Activated CD4-positive, alpha-beta memory T cell treated with anti-CD3 and anti-CD28 coated beads, Interleukin-2, amount 10 ng/mL, durations not matched to agents 7 days and 5 days (primary cell): Measurements from ENCODE around the gene BBLN. TPM values are rescaled to one million over a fixed set of nuclear protein-coding genes. Genes with fewer than 3 reads are reported as not detected.
A peak's percentile ranks its signal among the peaks of the same experiment; 100 is the strongest.

ENCODE experiments used
- CTCF ChIA-PET: fragments of 350-600 bp; sonication (Branson Sonifier 250); formaldehyde crosslinking; loops from one replicate; lab custom pipeline; 2021; ENCODE audit warnings: antibody characterized with exemption, inconsistent platforms; lab: Charles Lee
- POLR2A ChIA-PET: fragments of 350-600 bp; sonication (Branson Sonifier 250); formaldehyde crosslinking; loops from one replicate; lab custom pipeline; 2021; ENCODE audit warnings: antibody characterized with exemption; lab: Charles Lee
- DNase-seq: peaks from one replicate; pipeline ENCODE4 v3.0.0-alpha.2; 2020
- H3K27ac Mint-ChIP-seq: one replicate; pipeline ENCODE4 v1.8.0; 2021; ENCODE audit warnings: mild to moderate bottlenecking, mixed read lengths
- H3K27me3 Mint-ChIP-seq: one replicate; pipeline ENCODE4 v1.8.0; 2021; ENCODE audit warnings: mixed read lengths
- H3K36me3 Mint-ChIP-seq: one replicate; pipeline ENCODE4 v1.8.0; 2021; ENCODE audit warnings: low read depth, mixed read lengths
- H3K4me1 Mint-ChIP-seq: one replicate; pipeline ENCODE4 v1.8.0; 2021; ENCODE audit warnings: mixed read lengths
- H3K4me3 Mint-ChIP-seq: one replicate; pipeline ENCODE4 v1.8.0; 2021; ENCODE audit warnings: mild to moderate bottlenecking, mixed read lengths
- H3K9me3 Mint-ChIP-seq: one replicate; pipeline ENCODE4 v1.8.0; 2021; ENCODE audit warnings: mixed read lengths
- total RNA-seq, 2 experiments: library from RNA; stranded (reverse); gene quantifications; one replicate each; pipeline ENCODE4 v1.2.3, GENCODE V29; 2021

Gene BBLN
- total RNA-seq, 2 experiments from 2014 or later: 91.3 to 94.1 TPM

DNA sequence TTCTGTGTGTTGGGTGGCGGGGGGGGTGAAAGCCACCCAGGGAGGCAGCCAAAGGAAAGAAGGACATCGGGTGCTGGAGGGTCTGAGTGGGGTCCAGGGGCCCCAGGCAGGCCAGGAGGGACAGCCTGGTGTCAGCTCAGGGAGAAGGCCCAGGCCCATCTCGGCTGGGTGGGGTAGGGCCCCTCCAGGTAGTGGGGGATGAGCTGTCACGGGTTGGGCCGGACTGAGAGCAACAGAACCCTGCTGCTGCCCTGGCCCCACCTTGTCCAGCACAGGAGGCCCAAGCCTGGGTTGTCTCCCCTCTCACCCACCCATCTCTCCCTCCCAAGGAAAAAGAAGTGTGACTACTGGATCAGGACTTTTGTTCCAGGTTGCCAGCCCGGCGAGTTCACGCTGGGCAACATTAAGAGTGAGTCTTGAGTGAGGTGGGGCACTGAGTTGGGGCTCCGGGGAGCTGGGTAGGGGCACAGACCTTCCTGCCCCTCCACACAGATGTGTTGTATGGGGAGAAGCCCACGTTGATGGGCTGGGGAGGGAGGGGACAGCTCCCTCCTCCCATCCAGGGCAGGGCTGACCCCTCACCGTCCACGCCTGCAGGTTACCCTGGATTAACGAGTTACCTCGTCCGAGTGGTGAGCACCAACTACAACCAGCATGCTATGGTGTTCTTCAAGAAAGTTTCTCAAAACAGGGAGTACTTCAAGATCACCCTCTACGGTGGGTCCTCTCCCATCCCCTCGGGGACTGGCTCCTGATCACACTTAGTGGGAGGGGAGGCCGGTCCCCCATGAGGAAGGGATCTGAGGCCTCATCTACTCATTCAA lies 8.5 kb upstream of the BBLN start:
- CTCF ChIA-PET: interaction anchor here (1.8 kb wide), 1 partner anchor 9 kb away, joined by 4 read pairs; no protein-coding TSS in a partner anchor
- DNase-seq: no peak
- H3K4me3 Mint-ChIP-seq: no peak overlapping the region
- no peaks in the 10 kb centered on the region for H3K27me3 Mint-ChIP-seq
- no peaks in the 10 kb centered on the region for H3K9me3 Mint-ChIP-seq
- H3K27ac Mint-ChIP-seq: no peak overlapping the region
- H3K4me1 Mint-ChIP-seq: no peaks in the 10 kb centered on the region
- no peaks in the 10 kb centered on the region for H3K36me3 Mint-ChIP-seq
- POLR2A ChIA-PET: interaction anchor here (1.1 kb wide), 1 partner anchor 9 kb away, joined by 5 read pairs; the partner anchor contains the start of gene BBLN

DNA sequence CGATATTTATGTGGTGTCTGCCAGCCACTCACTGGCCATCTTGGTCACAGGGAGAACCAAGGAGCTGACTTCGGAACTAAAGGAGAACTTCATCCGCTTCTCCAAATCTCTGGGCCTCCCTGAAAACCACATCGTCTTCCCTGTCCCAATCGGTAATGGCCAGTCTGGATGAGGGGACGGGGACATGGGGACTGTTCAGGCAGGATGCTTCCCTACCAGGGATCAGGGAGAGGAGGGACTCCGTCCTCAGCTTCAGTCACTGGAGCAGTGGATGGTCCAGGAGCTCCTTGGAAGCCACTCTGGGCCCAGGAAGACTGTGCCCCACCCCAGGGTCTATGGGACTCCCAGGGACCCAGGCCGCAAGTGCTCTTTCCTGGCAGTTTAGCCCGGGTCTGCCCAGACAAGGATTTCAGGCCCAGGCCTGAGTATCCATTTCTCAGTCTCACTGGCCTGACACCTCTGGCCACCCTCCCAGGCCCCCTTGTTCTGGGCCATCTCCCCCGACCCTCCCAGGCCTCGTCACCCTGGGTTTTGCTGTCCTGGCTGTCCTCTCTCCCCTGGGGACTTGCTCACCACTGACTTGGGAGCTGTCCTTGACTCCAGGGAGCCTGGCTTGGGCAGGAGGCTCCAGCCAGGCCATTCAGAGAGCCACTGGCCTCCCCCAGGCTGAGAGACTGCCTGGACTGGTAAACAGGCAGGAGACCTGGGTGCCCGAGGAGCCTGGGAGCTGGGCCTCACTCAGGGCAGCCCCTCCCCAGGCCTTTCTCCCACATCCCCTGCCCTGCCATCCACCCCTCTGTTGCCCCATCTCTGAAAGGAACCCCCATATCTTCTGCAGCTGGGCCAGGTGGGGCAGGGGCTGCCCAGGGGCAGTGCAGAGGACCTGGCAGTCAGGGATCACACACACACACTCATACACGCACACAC lies 7.7 kb upstream of the BBLN start:
- Mint-ChIP-seq H3K9me3 (no peaks in the 10 kb centered on the region), H3K4me3 (no peak overlapping the region), H3K4me1 (no peaks in the 10 kb centered on the region), H3K27ac (no peak overlapping the region), H3K27me3 (no peaks in the 10 kb centered on the region), H3K36me3 (no peaks in the 10 kb centered on the region)
- no peak for DNase-seq
- POLR2A ChIA-PET: interaction anchor here (1.1 kb wide), 1 partner anchor 8 kb away, joined by 5 read pairs; the partner anchor contains the start of gene BBLN
- CTCF ChIA-PET: no interaction called here

GRCh38 chr9:128153060-128153946 lies 6.8 kb upstream of the BBLN start:
- ChIA-PET POLR2A (no interaction called here), CTCF (no interaction called here)
- Mint-ChIP-seq H3K27me3 (no peaks in the 10 kb centered on the region), H3K36me3 (no peaks in the 10 kb centered on the region), H3K27ac (no peak overlapping the region), H3K4me1 (no peaks in the 10 kb centered on the region), H3K4me3 (no peak overlapping the region), H3K9me3 (no peaks in the 10 kb centered on the region)
- DNase-seq: no peak

DNA sequence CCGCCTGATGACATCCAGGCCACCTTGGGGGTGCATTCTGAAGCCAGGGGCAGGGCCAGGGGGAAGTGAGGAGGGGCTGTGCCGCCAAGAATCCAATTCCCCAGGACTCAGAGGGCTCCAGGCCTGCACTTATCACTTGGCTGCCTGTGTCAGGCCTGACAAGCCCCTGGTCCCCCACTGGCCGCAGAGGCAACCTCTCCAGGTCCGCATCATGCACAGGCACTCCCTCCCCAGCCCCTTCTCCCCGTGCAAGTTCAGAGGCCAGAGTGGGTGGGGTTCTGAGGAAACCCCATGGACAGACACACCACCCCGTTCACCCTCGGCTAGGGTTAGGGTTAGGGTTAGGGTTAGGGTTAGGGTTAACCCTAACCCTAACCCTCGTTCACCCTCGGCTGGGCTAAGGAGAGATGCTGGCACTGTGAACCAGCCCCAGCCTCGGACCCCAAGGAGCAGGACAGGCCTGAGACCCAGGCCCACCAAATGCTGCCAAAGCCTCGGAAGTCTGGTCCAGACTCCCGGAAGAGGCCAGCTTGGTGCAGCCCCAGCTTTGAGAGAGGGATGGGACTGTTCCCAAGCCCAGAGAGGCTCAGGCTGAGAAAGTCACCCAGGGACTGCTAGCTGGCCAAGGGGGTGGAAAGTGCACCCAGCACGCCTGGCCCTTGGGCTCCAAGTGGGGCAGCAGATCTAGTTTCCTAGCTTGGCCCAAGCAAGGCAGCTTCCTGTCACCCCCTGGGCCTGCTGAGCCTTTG lies 5.9 kb upstream of the BBLN start:
- Mint-ChIP-seq H3K27ac (no peak overlapping the region), H3K4me1 (peaks cover 2% of the 10 kb centered on the region), H3K27me3 (no peaks in the 10 kb centered on the region), H3K4me3 (no peak overlapping the region), H3K36me3 (no peaks in the 10 kb centered on the region), H3K9me3 (no peaks in the 10 kb centered on the region)
- POLR2A ChIA-PET: no interaction called here
- CTCF ChIA-PET: no interaction called here
- DNase-seq: no peak

DNA sequence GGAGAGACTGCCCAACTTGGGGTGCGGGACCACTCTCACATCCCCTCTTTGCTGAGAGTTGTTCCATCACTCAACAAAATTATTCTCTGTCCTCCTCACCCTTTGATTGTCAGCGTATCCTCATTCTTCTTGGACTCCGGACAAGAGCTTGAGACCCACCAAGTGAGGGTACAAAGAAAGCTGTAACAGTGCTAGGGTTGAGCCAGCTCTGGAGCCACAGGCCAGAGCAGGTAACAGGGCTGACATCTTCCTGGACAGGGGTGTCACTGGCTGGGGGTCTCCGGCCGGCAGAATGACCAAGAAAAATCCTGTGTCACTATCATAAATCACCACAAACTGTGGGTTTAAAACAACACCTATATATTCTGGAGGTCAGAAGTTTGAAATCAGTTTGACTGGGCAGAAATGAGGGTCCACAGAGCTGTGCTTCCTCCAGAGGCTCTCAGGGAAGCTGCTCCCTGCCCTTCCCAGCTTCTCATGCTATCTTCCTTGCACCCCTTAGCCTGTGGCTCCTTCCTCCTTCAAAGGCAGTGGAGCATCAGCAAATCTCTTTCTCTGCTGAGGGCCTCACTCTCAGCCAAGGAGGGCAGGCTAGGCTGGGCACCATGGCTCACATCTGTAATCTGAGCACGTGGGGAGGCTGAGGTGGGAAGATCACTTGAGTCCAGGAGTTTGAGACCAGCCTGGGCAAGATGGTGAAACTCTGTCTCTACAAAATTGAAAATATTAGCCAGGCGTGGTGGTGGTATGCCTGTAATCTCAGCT lies 4.1 kb upstream of the BBLN start:
- CTCF ChIA-PET: interaction anchor here (1.5 kb wide), 1 partner anchor 206 kb away, joined by 3 read pairs; no protein-coding TSS in a partner anchor
- H3K4me3 Mint-ChIP-seq: no peak overlapping the region
- DNase-seq: no peak
- no peaks in the 10 kb centered on the region for H3K9me3 Mint-ChIP-seq
- peaks cover 9% of the 10 kb centered on the region for H3K4me1 Mint-ChIP-seq
- no peaks in the 10 kb centered on the region for H3K36me3 Mint-ChIP-seq
- POLR2A ChIA-PET: no interaction called here
- H3K27me3 Mint-ChIP-seq: no peaks in the 10 kb centered on the region
- no peak overlapping the region for H3K27ac Mint-ChIP-seq

- Mint-ChIP-seq H3K4me1 (peaks cover 23% of the 10 kb centered on the region), H3K9me3 (no peaks in the 10 kb centered on the region), H3K4me3 (peak overlapping the region; percentile 69), H3K27ac (peak overlapping the region; percentile 80), H3K27me3 (no peaks in the 10 kb centered on the region), H3K36me3 (peaks cover 18% of the 10 kb centered on the region)
- peak; percentile 67 for DNase-seq
- ChIA-PET POLR2A (interaction anchor here (0.8 to 3.7 kb wide), 8 partner anchors 13 to 212 kb away, joined by 3 to 20 read pairs (median 4); partner anchors contain the start of genes CIZ1, GOLGA2, PTGES2 and SWI5), CTCF (interaction anchor here (0.6 to 1.4 kb wide), 4 partner anchors 31 to 126 kb away, joined by 3 to 5 read pairs (median 3); no protein-coding TSS in a partner anchor)
These were observed 612 bp upstream of the BBLN start for GRCh38 chr9:128159522-128159783.

DNA sequence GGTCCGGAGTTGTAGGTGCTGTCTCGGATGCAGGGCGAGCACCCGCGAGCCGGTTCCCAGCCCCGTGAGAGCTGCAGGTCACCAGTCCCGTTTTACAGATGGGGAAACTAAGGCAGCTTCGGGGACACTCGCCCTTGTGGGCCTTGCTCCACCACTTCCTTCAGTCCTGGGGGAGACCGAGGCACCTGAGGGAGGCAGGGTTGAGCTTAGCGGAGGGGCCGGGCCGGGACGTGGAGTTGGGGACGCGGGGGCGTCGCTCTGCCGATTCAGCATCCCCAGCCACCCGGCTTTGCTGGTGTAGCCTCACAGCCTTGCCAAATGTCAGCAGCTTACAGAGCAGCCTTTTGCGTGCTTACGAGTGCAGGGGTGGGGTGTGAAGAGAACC lies 530 bp downstream of the BBLN start:
- ChIA-PET POLR2A (interaction anchor here (0.6 to 3.7 kb wide), 8 partner anchors 9 to 479 kb away, joined by 3 to 20 read pairs (median 4); partner anchors contain the start of genes CIZ1 and PTGES2), CTCF (interaction anchor here (0.5 to 1.0 kb wide), 5 partner anchors 10 to 190 kb away, joined by 3 to 5 read pairs (median 3); no protein-coding TSS in a partner anchor)
- peak overlapping the region; percentile 78 for H3K4me3 Mint-ChIP-seq
- H3K27me3 Mint-ChIP-seq: no peaks in the 10 kb centered on the region
- peak overlapping the region; percentile 80 for H3K27ac Mint-ChIP-seq
- H3K36me3 Mint-ChIP-seq: peaks cover 21% of the 10 kb centered on the region
- no peaks in the 10 kb centered on the region for H3K9me3 Mint-ChIP-seq
- H3K4me1 Mint-ChIP-seq: peaks cover 23% of the 10 kb centered on the region
- peak; percentile 49 for DNase-seq

DNA sequence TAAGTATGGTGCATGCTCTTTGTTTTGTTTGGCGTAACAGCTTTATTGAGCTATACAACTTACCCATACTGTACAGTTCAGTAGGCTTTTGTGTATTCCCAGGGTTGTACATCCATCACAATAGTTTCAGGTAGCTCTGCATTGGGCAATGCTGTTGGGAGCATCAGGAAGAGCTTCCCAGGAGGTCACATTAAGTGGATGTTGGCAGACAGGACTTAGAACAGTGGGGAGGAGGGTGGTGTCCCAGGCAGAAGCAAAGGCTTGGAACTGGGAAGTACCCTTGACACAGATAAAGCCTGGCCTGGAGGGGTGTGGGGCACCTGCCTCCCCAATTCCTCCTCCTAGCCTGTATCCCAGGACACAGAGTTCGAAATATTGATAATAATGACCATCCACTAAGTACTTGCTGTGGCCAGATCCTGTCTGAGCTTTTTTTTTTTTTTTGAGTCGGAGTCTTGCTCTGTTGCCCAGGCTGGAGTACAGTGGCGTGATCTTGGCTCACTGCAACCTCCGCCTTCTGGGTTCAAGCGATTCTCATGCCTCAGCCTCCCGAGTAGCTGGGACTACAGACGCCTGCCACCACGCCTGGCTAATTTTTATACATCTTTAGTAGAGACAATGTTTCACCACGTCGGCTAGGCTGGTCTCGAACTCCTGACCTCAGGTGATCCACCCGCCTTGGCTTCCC lies 1.3 kb downstream of the BBLN start:
- H3K27ac Mint-ChIP-seq: peak overlapping the region; percentile 80
- peak overlapping the region; percentile 78 for H3K4me3 Mint-ChIP-seq
- no peaks in the 10 kb centered on the region for H3K9me3 Mint-ChIP-seq
- ChIA-PET POLR2A (interaction anchor here (0.6 to 3.7 kb wide), 7 partner anchors 9 to 478 kb away, joined by 3 to 20 read pairs (median 5); partner anchors contain the start of genes CIZ1 and PTGES2), CTCF (interaction anchor here (0.5 to 1.0 kb wide), 5 partner anchors 9 to 191 kb away, joined by 3 to 5 read pairs (median 3); no protein-coding TSS in a partner anchor)
- no peak for DNase-seq
- H3K27me3 Mint-ChIP-seq: no peaks in the 10 kb centered on the region
- H3K36me3 Mint-ChIP-seq: peaks cover 26% of the 10 kb centered on the region
- H3K4me1 Mint-ChIP-seq: peaks cover 23% of the 10 kb centered on the region

DNA sequence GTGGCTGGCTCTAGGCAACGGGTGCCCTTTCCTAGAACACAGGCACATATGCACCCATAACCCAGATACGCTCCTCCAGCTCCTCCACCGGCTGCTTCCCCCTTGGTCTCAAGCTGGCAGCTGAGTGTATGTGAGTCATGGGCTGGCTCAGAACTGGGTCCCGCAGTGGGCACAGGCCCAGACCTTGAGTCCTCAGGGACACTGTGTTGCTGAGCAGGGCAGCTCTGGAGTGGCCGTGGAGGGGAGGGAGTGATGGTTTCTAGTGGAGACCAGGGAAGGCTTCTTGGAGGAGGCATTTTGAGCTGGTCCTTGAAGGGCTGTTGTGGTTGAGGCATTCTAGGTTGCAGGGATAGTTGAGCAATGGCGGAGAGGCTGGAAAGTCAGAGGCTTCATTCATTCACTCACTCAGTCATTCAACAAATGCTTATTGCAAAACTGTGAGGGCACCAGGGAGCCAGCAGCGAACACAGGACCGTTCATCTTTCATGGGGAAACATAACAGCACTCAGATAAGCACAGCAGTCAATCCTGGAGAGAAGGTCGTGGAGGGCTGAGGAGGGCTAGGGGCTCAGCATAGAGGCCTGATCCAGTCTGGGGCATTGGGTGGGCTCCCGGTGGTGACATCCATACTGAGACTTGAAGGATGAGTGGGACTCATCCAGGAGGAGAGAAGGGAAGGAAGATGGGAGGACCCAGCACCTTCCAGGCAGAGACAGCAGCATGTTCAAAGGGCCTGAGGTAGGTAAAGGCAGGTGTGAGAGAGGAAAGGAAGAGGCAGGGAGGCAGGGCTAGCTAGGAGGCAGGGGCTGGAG lies 2.4 kb downstream of the BBLN start:
- no peak for DNase-seq
- H3K4me3 Mint-ChIP-seq: no peak overlapping the region
- H3K27me3 Mint-ChIP-seq: no peaks in the 10 kb centered on the region
- CTCF ChIA-PET: no interaction called here
- peaks cover 23% of the 10 kb centered on the region for H3K4me1 Mint-ChIP-seq
- no peak overlapping the region for H3K27ac Mint-ChIP-seq
- H3K36me3 Mint-ChIP-seq: peaks cover 34% of the 10 kb centered on the region
- POLR2A ChIA-PET: interaction anchor here (3.7 kb wide), 1 partner anchor 28 kb away, joined by 20 read pairs; the partner anchor contains the start of gene CIZ1
- no peaks in the 10 kb centered on the region for H3K9me3 Mint-ChIP-seq

- Mint-ChIP-seq H3K4me3 (no peak overlapping the region), H3K4me1 (peaks cover 23% of the 10 kb centered on the region), H3K9me3 (no peaks in the 10 kb centered on the region), H3K27ac (no peak overlapping the region), H3K27me3 (no peaks in the 10 kb centered on the region), H3K36me3 (peaks cover 34% of the 10 kb centered on the region)
- no peak for DNase-seq
- CTCF ChIA-PET: no interaction called here
- POLR2A ChIA-PET: interaction anchor here (1.2 kb wide), 1 partner anchor 27 kb away, joined by 4 read pairs; no protein-coding TSS in a partner anchor
These were observed 3.0 kb downstream of the BBLN start for GRCh38 chr9:128163027-128163515.
